B cell (primary cell): ENCODE results near the gene ZNF254.

Source experiments
- CTCF ChIP-seq: fragments of 200-600 bp; IDR thresholded peaks from one replicate; pipeline ENCODE4 v1.8.0; 2022; ENCODE audit warnings: antibody characterized with exemption, mild to moderate bottlenecking
- EZH2 ChIP-seq: IDR thresholded peaks from 2 replicates; pipeline ENCODE4 v1.6.1; 2012; ENCODE audit warnings: borderline replicate concordance, low read depth, mild to moderate bottlenecking, moderate library complexity, low read length; ENCODE audit not compliant: insufficient read depth, poor library complexity, severe bottlenecking

- TF ChIP-seq CTCF = no peak
- no peak for TF ChIP-seq EZH2
These were observed 38.7 kb upstream of the ZNF254 start for GRCh38 chr19:24048261-24048660.
